ENCODE measurements around the gene JRKL. TPM values are rescaled to one million over a fixed set of nuclear protein-coding genes. Genes with fewer than 3 reads are reported as not detected.
A peak's percentile ranks its signal among the peaks of the same experiment; 100 is the strongest.
"Not testable (repeated sequence)": the region's sequence is repeated elsewhere in the genome, so short reads cannot be mapped to it uniquely, and the experiment has no call there.

Gene JRKL
- total and polyA plus RNA-seq, 11 donors = 2.6 to 8.3 (median 5.4) TPM

- no peaks in the 10 kb centered on the region for H3K27me3 ChIP-seq
- no peak overlapping the region for H3K27ac ChIP-seq
- no peaks in the 10 kb centered on the region for H3K36me3 ChIP-seq
- peaks cover 0 to 5% (median 0%) of the 10 kb centered on the region in 12 donors for H3K9me3 ChIP-seq
- DNase-seq (no peak), ATAC-seq (no peak)
- no peak for TF ChIP-seq POLR2A (IDR thresholded peaks at IDR 0.05)
- TF ChIP-seq CTCF (IDR thresholded peaks at IDR 0.05) = no peak
- no peak overlapping the region for H3K4me3 ChIP-seq
- WGBS, 4 donors = 90 to 96% (median 95%) methylated on average over 3 of the region's 3 CpGs
- peaks cover 0 to 5% (median 0%) of the 10 kb centered on the region in 12 donors for H3K4me1 ChIP-seq
- intact Hi-C loops (cut with DNase I) = loop anchor here in 3 of 10 donors (10.0 kb wide), 1 partner anchor 563 kb away; no protein-coding TSS in a partner anchor
Observed at GRCh38 chr11:96397863-96398262, 8.1 kb downstream of the JRKL start.

- Histone ChIP-seq H3K4me3 (no peak overlapping the region), H3K27me3 (no peaks in the 10 kb centered on the region), H3K27ac (no peak overlapping the region), H3K36me3 (no peaks in the 10 kb centered on the region), H3K4me1 (no peaks in the 10 kb centered on the region), H3K9me3 (peaks cover 0 to 5% (median 0%) of the 10 kb centered on the region in 12 donors)
- DNase-seq (no peak), ATAC-seq (no peak)
- intact Hi-C loops (cut with DNase I) = no loop called here
- 74 to 87% (median 83%) methylated on average over 1 of the region's 1 CpG for WGBS, 4 donors
- TF ChIP-seq CTCF (IDR thresholded peaks at IDR 0.05) (no peak), POLR2A (IDR thresholded peaks at IDR 0.05) (no peak)
Observed at GRCh38 chr11:96400697-96401096, 10.9 kb downstream of the JRKL start.

- DNase-seq; H3K36me3 ChIP-seq; ATAC-seq; H3K4me1 ChIP-seq; H3K27ac ChIP-seq; intact Hi-C loops (cut with DNase I); H3K9me3 ChIP-seq: not testable (repeated sequence)
- peaks cover 0 to 11% (median 0%) of the 10 kb centered on the region in 9 donors for H3K27me3 ChIP-seq
- 79 to 91% (median 86%) methylated on average over 18 of the region's 18 CpGs for WGBS, 4 donors
- peak overlapping the region in 3 of 12 donors; percentile 19 to 37 (median 26) for H3K4me3 ChIP-seq
Observed at GRCh38 chr11:96411412-96411811, 21.6 kb downstream of the JRKL start.

GRCh38 chr11:96412761-96413381 is 23.1 kb downstream of the JRKL start:
- no peaks in the 10 kb centered on the region for H3K36me3 ChIP-seq
- no peaks in the 10 kb centered on the region for H3K9me3 ChIP-seq
- TF ChIP-seq POLR2A (IDR thresholded peaks at IDR 0.05) (no peak), CTCF (IDR thresholded peaks at IDR 0.05) (no peak)
- H3K27ac ChIP-seq = no peak overlapping the region
- no peaks in the 10 kb centered on the region for H3K4me1 ChIP-seq
- H3K4me3 ChIP-seq = no peak overlapping the region
- no peak for ATAC-seq
- no peak for DNase-seq
- 82 to 88% (median 85%) methylated on average over 1 of the region's 1 CpG for WGBS, 4 donors
- intact Hi-C loops (cut with DNase I) = no loop called here
- peaks cover 0 to 11% (median 0%) of the 10 kb centered on the region in 9 donors for H3K27me3 ChIP-seq

- intact Hi-C loops (cut with DNase I) = no loop called here
- Histone ChIP-seq H3K27ac (no peak overlapping the region), H3K4me3 (no peak overlapping the region), H3K4me1 (no peaks in the 10 kb centered on the region), H3K27me3 (peaks cover 0 to 11% (median 0%) of the 10 kb centered on the region in 9 donors), H3K9me3 (no peaks in the 10 kb centered on the region), H3K36me3 (no peaks in the 10 kb centered on the region)
- DNase-seq (no peak), ATAC-seq (no peak)
- no peak for TF ChIP-seq CTCF (IDR thresholded peaks at IDR 0.05)
- TF ChIP-seq POLR2A (IDR thresholded peaks at IDR 0.05) = no peak
Observed at GRCh38 chr11:96413408-96413807, 23.6 kb downstream of the JRKL start.
